Medulla oblongata (tissue), 1 donor: ENCODE measurements around the gene RNF214.
"Not testable (repeated sequence)": the region's sequence is repeated elsewhere in the genome, so short reads cannot be mapped to it uniquely, and the experiment has no call there.

ENCODE experiments used
- DNase-seq: peaks from one replicate; pipeline ENCODE4 v3.0.0-alpha.2; 2015; ENCODE audit errors: extremely low spot score

Gene RNF214

DNA sequence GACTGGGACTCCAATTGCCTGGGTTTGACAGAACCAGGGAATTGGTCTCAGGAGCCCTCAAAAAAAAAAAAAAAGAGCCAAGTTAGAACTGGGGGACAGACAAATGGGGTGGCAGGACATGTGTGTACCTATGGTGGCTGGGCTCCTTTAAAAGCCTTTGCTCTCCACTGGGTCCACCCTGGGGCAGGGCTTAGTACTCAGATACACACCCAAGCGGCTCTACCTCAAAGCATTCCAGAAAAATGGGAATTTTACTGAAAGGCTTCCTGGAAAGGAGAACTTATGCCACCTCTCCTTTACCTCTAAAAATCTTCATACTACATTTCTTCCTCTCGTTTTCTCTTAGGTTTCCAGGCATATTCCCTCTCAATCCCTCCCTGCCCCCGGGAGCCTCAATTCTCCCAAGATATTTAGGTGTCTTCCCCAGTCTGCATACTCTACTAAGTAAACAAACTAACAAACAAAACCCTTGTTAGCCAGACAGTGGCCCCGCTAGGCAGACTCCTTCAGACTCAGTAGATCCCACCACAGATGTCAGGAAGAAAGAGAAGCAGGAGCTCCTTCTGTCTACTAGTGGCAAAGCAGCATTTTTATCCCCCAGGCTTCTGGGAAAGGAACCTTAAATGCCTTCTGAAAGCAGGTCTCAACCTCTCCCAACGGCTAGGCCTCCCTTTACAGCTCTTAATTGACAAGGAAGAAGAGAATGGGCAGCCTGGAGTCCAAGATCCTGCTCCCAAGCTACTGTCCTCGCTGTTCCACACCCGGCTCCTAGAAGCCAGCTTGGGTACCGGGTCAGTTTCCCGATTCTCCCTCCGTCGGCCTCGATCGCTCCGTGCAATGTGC, 1.3 kb upstream of the RNF214 start:
- DNase-seq: no peak

- no peak for DNase-seq
These were observed 704 bp upstream of the RNF214 start, which contains the start of gene PCSK7 for GRCh38 chr11:117231842-117232091. TSS of gene PCSK7 (minus strand) at chr11:117232073. CDS start at chr11:117229844, 2,229 bp downstream.

GRCh38 chr11:117232911-117233409, 489 bp downstream of the RNF214 start:
- no peak for DNase-seq

GRCh38 chr11:117238221-117238620, 5.8 kb downstream of the RNF214 start:
- no peak for DNase-seq

DNA sequence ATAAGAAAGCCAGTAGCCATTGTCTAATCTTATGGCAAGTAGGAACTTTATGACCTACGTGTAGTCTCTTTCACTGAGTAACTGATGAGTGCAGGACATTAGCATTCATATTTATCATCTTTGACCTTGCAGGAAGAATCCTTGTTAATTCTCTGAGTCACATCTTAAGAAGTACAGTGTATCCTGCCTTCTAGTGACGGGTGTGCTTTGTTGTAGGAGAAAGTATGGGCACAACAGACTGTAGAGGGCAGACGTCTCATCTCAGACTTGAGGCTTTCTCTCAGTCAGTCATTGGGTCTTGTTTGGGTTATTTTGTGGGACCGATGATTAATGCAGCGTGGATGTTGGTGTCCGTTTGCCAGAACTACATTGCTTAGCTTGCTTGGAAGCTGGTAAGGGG, 6.8 kb downstream of the RNF214 start:
- DNase-seq: no peak

DNA sequence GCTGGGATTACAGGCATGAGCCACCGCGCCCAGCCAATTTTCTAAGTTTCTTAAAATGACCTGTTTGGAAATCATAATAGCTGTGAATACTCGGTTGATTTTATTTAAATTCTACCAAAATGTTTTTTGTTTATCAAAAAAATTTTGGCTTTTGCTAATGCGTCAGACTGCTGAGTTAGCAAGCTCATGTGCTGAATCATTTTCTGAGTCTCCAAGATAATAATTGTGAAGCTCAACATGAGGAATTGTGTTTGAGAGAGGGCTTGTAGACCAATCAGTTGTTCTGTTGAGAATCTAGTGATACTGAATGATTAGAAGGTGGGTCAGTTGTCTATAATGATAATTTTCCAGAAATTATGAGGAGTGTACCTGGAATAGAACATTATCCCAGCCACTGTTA, 15.9 kb downstream of the RNF214 start:
- no peak for DNase-seq

GRCh38 chr11:117249571-117249970, 17.1 kb downstream of the RNF214 start:
- no peak for DNase-seq

- no peak for DNase-seq
These were observed 19.0 kb downstream of the RNF214 start for GRCh38 chr11:117251506-117251905.

DNA sequence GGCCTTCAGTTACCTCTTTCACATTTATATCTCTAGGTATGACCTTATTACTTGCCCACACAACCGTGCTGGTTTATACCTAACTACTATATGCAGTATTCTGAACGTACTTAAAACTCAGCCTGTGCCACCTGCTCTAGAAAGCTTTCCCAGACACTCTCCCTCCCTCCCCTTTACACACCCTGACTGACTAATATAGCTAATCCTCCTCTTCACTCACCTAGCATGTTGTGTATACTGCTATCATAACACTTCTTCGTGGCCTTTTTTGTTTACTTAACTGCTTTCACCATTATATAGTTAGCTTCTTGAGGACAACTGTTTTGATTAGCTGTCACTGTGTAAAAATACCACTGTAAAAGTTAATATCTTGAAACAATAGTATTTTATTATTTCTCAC, 23.5 kb downstream of the RNF214 start:
- DNase-seq: no peak

DNA sequence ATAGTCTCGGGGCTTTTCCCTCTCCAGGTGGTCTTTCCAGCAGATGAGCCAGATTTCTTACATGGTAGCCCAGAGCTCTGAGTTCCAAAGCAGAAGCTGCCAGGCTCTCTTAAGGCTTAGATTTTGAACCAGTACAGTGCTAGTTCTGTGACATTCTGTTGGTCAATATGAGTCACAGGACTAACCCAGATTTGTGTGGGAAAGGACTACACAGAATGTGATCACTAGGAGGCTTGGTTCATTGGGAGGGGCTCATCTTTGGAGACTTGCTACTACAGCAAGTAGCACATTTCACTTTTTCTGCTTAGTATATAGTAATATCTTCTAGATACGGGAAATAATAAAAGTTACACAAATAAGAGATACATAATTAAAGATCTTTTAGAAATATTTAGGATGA, 24.1 kb downstream of the RNF214 start:
- DNase-seq: no peak

DNA sequence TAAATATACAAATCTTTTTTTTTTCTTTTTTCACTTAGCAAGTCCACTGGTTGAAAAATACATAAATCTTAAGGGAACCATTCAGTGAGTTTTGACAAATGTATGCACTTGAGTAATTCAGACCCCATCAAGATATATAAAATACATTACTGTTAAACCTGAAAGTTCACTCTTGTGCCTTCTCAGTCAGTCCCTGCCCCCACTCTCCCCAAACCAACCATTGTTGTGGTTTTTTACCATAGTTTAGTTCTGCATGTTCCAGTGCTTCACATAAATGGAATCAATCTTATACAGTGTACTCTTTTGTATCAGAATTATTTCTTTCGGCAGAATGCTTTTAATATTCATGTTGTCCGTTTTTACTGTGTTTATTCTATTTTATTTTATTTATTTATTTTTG, 26.1 kb downstream of the RNF214 start:
- DNase-seq: no peak

- no peak for DNase-seq
These were observed 26.9 kb downstream of the RNF214 start for GRCh38 chr11:117259417-117259816.

DNA sequence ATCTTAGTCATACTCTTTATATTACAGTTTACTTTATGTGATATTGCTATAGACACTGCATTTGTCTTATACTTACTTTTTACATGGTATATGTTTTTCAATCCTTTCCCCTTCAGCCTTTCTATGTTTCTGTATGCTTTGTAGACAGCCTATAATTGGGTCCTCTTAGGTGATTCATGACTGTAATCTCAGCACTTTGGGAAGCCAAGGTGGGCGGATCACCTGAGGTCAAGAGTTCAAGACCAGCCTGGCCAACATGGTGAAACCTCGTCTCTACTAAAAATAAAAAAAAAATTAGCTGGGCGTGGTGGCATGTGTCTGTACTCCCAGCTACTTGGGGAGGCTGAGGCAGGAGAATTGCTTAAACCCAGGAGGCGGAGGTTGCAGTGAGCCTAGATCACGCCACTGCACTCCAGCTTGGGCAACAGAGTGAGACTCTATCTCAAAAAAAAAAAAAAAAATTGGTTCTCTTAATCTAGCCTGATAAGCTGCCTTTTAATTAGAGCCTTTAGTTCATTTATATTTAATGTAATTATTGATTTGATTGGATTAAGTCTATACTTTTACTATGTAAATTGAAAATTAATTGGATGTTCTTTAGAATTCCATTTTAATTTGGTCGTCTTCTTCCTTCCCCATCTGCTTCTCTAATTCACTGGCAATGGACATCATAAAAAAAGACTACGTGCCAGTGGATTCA, 32.3 kb downstream of the RNF214 start:
- not testable (repeated sequence) for DNase-seq

GRCh38 chr11:117265745-117266144, 33.3 kb downstream of the RNF214 start:
- no peak for DNase-seq

DNA sequence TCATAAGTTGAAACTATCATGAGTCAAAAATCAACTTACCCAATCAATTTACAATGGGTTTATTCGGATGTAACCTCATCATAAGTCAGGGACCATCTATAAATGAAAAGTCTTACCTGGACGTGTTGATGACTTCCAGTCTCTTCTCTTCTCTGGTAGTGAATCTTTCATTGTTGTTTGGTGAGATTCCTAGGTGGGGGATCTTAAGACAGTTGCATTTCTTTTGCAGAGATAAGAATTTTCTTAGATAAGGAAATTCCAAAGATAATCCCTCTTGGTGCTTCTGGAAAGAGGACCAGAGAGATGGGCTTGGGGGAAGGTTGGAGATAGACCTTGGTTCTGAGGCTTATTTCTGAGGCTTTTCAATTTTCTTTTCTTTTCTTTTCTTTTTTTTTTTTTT, 37.4 kb downstream of the RNF214 start:
- no peak for DNase-seq

DNA sequence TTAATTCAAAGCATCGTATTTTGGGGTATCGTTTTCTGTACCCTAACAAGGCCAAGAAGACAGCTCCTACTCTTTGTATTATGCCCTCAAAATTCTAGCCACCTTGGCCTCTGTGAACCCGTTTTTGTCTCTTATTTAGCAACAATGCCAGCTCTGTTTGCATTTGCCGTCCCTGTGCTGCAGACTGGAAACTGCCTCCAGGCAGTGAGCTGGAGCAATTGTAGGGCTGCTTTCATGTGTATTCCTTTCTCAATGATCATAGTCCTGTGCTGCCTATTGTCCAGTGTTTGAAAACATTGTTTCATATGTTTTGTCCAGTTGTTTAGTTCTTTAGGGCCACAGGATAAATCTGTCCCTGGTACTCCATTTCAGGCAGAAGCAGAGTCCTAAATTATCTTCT, 38.7 kb downstream of the RNF214 start:
- no peak for DNase-seq

GRCh38 chr11:117272175-117272574, 39.7 kb downstream of the RNF214 start:
- DNase-seq: not testable (repeated sequence)

GRCh38 chr11:117273550-117274289, 41.2 kb downstream of the RNF214 start:
- DNase-seq: no peak

DNA sequence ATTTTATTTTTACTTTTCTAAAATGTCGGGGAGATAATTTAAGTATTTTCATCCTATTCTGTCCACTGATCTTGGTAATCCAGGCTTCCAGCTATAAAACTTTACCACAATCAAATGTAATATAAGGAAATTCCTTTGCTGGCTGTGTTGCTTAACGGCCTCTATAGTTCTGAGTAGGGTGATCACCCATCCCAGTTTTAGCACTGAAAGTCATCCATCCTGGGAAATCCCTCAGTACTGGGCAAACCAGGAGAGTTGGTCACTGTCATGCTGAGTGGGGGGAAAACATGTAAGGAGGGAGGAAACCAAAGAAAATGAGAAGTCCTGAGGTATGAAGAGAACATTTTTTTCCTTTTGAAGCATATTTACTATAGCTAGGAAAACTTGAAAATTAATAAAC, 45.9 kb downstream of the RNF214 start:
- DNase-seq: no peak

- no peak for DNase-seq
These were observed 47.4 kb downstream of the RNF214 start for GRCh38 chr11:117279711-117280376.

DNA sequence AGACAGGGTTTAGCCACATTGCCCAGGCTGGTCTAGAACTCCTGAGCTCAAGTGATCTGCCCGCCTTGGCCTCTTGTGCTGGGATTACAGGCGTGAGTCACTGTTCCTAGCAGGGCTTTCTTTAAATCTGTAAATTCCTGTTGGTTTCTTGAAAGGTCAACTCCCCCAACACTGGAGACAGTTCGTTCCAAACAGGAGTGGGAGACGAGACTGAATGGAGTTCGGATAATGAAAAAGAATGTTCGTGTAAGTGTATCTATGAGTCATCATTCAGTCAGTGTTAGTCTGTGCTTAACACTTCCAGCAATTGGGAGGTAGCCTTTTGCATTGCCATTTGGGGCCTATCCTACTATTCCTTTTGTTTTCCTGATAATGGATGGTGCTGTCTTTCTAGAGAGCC, 48.7 kb downstream of the RNF214 start:
- DNase-seq: no peak

DNA sequence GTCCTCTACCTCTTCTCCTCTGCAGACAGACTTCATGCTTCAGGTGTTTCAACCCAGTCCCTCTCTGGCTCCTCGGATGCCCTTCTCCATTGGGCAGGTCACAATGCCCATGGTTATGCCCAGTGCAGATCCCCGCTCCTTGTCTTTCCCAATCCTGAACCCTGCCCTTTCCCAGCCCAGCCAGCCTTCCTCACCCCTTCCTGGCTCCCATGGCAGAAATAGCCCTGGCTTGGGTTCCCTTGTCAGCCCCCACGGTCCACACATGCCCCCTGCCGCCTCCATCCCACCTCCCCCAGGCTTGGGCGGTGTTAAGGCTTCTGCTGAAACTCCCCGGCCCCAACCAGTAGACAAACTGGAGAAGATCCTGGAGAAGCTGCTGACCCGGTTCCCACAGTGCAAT, 49.4 kb downstream of the RNF214 start:
- no peak for DNase-seq
